ENCODE results near the gene CBLIF. TPM values are rescaled to one million over a fixed set of nuclear protein-coding genes. Genes with fewer than 3 reads are reported as not detected.

The CBLIF gene
- total and polyA plus RNA-seq, 2 of the 8 experiments (the other 6 are each of a cell fraction or from before 2014, with no cell fraction given): not detected

- H4K20me1 ChIP-seq (replicated peaks in 1 of 2; ENCODE audit: control insufficient read depth in 1 of 2, insufficient read depth in 2 of 2, low read length in 2 of 2): no peaks in the 10 kb centered on the region
- H3K27me3 ChIP-seq (replicated peaks in 1 of 4; ENCODE audit: control insufficient read depth in 3 of 4, extremely low read depth in 1 of 4, insufficient read depth in 3 of 4, low read length in 3 of 4): no peaks in the 10 kb centered on the region
- H3K4me3 ChIP-seq (ENCODE audit: extremely low read depth in 1 of 4, insufficient read depth in 2 of 4, low read depth in 3 of 4, low read length in 4 of 4): no peak within 1 kb of the TSS
- no peak within 1 kb of the TSS for H3K23ac ChIP-seq (ENCODE audit: insufficient read length)
- H3K79me1 ChIP-seq (ENCODE audit: low read depth, low read length): no peaks in the 10 kb centered on the region
- no peak within 1 kb of the TSS for H2BK15ac ChIP-seq (ENCODE audit: low read length)
- no peak within 1 kb of the TSS for H4K8ac ChIP-seq (ENCODE audit: extremely low read depth, insufficient read depth, low read length)
- WGBS, 2 experiments (ENCODE audit: extremely low coverage in 1 of 2, insufficient coverage in 1 of 2, insufficient read length in 1 of 2, insufficient replicate concordance in 2 of 2, low coverage in 1 of 2, low lambda C conversion rate in 2 of 2, missing lambda C conversion rate in 1 of 2): 83% methylated on average over 5 of the region's 5 CpGs; no CpG with 5 or more reads in 1 of the 2 experiments
- CTCF ChIA-PET (ENCODE audit: partially characterized antibody): no interaction called here
- no peak within 1 kb of the TSS for H2AFZ ChIP-seq (ENCODE audit: low read length)
- H3K56ac ChIP-seq (replicated peaks; ENCODE audit: insufficient read length, low read depth, low read length): no peak within 1 kb of the TSS
- H3K79me2 ChIP-seq (ENCODE audit: control insufficient read depth in 1 of 2, insufficient read depth in 2 of 2, low read length in 2 of 2): no peaks in the 10 kb centered on the region
- H2AK5ac ChIP-seq (ENCODE audit: low read depth, low read length): no peak within 1 kb of the TSS
- TF ChIP-seq USF2 (IDR thresholded peaks at IDR 0.05; ENCODE audit: low read length) (no peak), RNF2 (IDR thresholded peaks at IDR 0.05; ENCODE audit: borderline replicate concordance, low read depth, low read length, missing control alignments, poor library complexity, severe bottlenecking) (no peak), GTF2F1 (IDR thresholded peaks at IDR 0.05; ENCODE audit: borderline replicate concordance, low read depth, low read length) (no peak), SP2 (IDR thresholded peaks at IDR 0.05; ENCODE audit: low read length) (no peak), BACH1 (IDR thresholded peaks at IDR 0.05; ENCODE audit: low read length) (no peak), SIX5 (IDR thresholded peaks at IDR 0.05; ENCODE audit: low read depth, low read length) (no peak)
- H2BK20ac ChIP-seq (ENCODE audit: low read length): no peak within 1 kb of the TSS
- H3K36me3 ChIP-seq (ENCODE audit: control insufficient read depth in 2 of 4, insufficient read depth in 4 of 4, low read length in 3 of 4): no peaks in the 10 kb centered on the region
- no peak within 1 kb of the TSS for H2BK120ac ChIP-seq (replicated peaks; ENCODE audit: low read depth, low read length)
- no peak within 1 kb of the TSS for H3K9ac ChIP-seq (replicated peaks in 1 of 4; ENCODE audit: extremely low read depth in 1 of 4, low read depth in 3 of 4, low read length in 3 of 4)
- no peak within 1 kb of the TSS for H2BK12ac ChIP-seq (ENCODE audit: low read depth, low read length)
- no peak for FAIRE-seq
- H3K4ac ChIP-seq (replicated peaks; ENCODE audit: insufficient read length, low read depth, low read length): no peak within 1 kb of the TSS
- H4K5ac ChIP-seq (ENCODE audit: insufficient read length, low read depth, low read length): no peak within 1 kb of the TSS
- peaks cover 0 to 9% (median under 1%) of the 10 kb centered on the region in 4 experiments; a peak in 1 of 7 replicates for H3K4me1 ChIP-seq (replicated peaks in 1 of 4; ENCODE audit: control insufficient read depth in 3 of 4, insufficient read depth in 4 of 4, low read length in 3 of 4)
- no peak within 1 kb of the TSS for H3K18ac ChIP-seq (ENCODE audit: extremely low read depth, low read length)
- H3K23me2 ChIP-seq (ENCODE audit: low read depth, low read length): no peaks in the 10 kb centered on the region; the same call in 1 of the 2 replicates
- no peak within 1 kb of the TSS for H4K91ac ChIP-seq (replicated peaks; ENCODE audit: insufficient read length, low read length)
- no peak within 1 kb of the TSS for H2BK5ac ChIP-seq (ENCODE audit: low read depth, low read length)
- H3K9me3 ChIP-seq (ENCODE audit: insufficient read depth in 2 of 2, low read depth in 1 of 2, low read length in 1 of 2): no peaks in the 10 kb centered on the region
- no peak within 1 kb of the TSS for H3K4me2 ChIP-seq (ENCODE audit: insufficient read depth in 1 of 2, low read depth in 2 of 2, low read length in 2 of 2)
- no peak within 1 kb of the TSS for H3K27ac ChIP-seq (ENCODE audit: low read depth, low read length)
- DNase-seq (ENCODE audit: low read depth in 1 of 2, low spot score in 2 of 2): no peak
- no peak within 1 kb of the TSS for H3K14ac ChIP-seq (ENCODE audit: insufficient read length)
- POLR2A ChIA-PET (ENCODE audit: partially characterized antibody): interaction anchor here (0.9 kb wide), 1 partner anchor 16 kb away, joined by 3 read pairs; no protein-coding TSS in a partner anchor
Observed at GRCh38 chr11:59878575-59878974, 33.3 kb upstream of the CBLIF start, which contains the start of gene OOSP3. OOSP3 (plus strand) TSS chr11:59878782; CDS start chr11:59878809, 27 bp downstream.

All from H1 (cell line).